ENCODE data around the gene OTOP2. TPM values are rescaled to one million over a fixed set of nuclear protein-coding genes. Genes with fewer than 3 reads are reported as not detected.
"Not testable (repeated sequence)": the region's sequence is repeated elsewhere in the genome, so short reads cannot be mapped to it uniquely, and the experiment has no call there.

Gene OTOP2
- total RNA-seq, 2 donors from 2014 or later = not detected

DNA sequence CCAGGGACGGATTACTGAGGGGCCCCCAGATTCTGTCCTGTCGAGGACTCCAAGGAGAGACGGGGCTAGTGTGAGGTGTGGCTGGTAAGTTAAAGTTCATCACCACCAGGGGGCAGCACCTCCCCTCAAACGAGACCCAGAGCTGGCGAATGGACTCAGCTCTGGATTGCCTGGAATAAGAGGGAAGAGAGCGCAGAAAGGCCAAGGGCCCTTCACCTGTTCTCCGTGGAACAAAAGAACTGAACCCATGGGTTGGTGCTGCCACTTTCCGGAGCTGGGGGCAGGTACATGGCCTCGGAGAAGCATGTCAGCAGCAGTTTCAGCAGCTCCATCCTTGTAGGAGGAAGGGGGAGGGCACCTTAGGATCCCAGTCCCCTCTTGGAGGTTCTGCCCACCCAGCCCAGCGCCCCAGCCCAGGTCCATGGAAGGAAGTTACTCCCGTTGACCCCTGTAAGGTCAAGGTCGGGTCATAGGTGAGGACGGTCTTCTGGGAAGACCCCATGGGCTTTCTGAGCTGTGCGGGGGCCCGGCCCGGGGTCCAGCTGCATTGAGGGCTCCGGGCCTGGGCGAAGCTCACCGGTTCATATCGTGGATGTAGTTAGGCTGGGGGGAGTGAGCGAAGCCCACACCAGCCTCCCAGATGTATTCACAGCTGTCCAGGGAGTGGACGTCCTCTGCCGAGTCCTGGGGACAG is 37.7 kb downstream of the OTOP2 start:
- H3K4me1 Mint-ChIP-seq = peaks cover 4% of the 10 kb centered on the region
- no peak overlapping the region for H3K4me3 Mint-ChIP-seq
- H3K36me3 Mint-ChIP-seq (ENCODE audit: low read depth) = no peaks in the 10 kb centered on the region
- ATAC-seq (replicated peaks) = peak; percentile 90
- H3K9me3 Mint-ChIP-seq = no peaks in the 10 kb centered on the region
- H3K27me3 Mint-ChIP-seq = no peaks in the 10 kb centered on the region
- no peak overlapping the region for H3K27ac Mint-ChIP-seq

DNA sequence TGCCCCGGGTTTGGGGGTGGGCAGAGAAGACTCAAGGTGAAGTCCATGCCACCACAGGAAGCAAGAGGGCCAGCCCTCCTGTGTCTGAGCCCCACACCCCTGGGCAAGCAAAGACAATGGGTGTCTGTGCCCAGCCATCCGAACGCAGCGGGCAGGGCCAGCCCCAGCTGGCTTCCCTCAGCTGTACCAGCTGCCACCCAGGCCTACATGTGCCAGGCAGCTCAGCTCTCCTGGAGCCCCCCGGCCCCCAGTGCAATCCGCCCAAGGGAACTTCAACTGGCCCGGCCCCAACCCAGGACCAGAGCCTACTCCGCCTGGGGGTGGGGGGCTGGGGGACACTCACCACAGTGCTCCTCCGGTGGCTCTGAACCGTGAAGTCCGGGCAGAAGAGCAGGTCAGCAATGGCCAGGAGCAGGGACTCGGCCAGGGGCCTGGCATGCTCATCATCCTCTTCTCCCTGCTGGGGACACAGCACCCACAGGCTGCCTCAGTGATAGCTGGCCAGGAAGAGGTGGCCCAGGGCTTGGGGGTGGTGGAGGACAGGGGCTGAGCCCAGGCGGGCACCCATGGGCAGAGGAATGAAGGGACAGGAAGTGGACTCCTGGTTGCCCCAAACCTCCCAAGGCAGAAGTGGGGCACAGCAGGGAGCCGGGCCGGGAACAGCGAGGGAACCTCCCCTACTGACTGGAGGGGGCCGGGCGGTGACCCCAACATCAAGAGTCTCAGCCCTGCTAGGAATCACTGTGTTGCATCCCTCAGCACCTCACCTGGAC is 38.7 kb downstream of the OTOP2 start:
- Mint-ChIP-seq H3K4me1 (peaks cover 4% of the 10 kb centered on the region), H3K27me3 (no peaks in the 10 kb centered on the region), H3K9me3 (no peaks in the 10 kb centered on the region), H3K27ac (no peak overlapping the region), H3K4me3 (no peak overlapping the region), H3K36me3 (ENCODE audit: low read depth) (no peaks in the 10 kb centered on the region)
- no peak for ATAC-seq (replicated peaks)

DNA sequence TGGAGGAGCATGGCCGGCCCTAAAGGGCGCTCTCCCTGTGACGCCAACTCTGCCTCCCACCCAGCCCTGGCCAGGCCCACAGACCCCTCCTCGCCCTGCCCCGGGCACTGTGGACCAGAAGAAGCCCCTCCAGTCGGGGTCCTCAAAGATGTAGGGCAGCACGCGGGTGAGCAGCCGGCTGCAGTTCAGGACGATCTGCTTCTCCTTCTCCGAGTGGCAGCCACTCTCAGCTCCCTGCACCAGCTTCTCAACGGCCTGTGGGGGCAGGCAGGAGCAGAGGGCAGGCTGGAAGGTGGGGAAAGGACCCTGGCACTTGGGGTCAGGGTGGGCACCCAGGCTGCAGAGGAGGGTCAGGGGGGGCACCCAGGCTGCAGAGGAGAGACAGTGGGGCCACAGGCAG is 39.6 kb downstream of the OTOP2 start:
- no peaks in the 10 kb centered on the region for H3K36me3 Mint-ChIP-seq (ENCODE audit: low read depth)
- ATAC-seq (replicated peaks) = no peak
- no peaks in the 10 kb centered on the region for H3K9me3 Mint-ChIP-seq
- no peak overlapping the region for H3K27ac Mint-ChIP-seq
- no peaks in the 10 kb centered on the region for H3K27me3 Mint-ChIP-seq
- H3K4me3 Mint-ChIP-seq = no peak overlapping the region
- H3K4me1 Mint-ChIP-seq = peaks cover 4% of the 10 kb centered on the region

DNA sequence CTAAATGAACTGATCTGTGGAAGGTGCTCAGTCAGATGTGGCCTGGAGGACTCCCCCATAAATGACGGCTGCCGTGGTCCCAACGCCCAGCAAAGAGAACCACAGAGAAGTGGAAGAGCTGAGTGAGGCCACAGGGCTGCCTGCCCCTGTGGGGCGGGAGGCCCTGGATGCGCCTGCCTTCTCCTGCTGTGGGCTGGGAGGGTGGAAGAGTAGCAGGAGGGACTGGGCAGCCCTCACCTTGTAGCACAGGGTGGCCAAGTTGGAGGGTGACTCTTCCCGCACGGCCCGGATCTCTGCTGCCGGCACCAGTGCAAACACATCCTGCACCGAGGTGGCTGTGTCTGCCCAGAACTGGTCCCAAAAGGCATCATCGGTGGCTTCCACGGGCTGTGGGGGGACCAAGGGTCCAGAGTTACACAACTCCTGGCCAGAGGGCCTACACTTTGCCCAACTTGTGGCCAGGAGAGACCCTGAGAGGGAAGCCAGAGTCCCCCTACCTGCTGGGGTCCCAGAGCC is 40.2 kb downstream of the OTOP2 start:
- ATAC-seq (replicated peaks) = no peak
- Mint-ChIP-seq H3K4me1 (peaks cover 4% of the 10 kb centered on the region), H3K9me3 (no peaks in the 10 kb centered on the region), H3K27me3 (no peaks in the 10 kb centered on the region), H3K4me3 (no peak overlapping the region), H3K27ac (no peak overlapping the region), H3K36me3 (ENCODE audit: low read depth) (no peaks in the 10 kb centered on the region)

GRCh38 chr17:74964988-74965622 is 41.0 kb downstream of the OTOP2 start:
- no peaks in the 10 kb centered on the region for H3K9me3 Mint-ChIP-seq
- H3K27me3 Mint-ChIP-seq = no peaks in the 10 kb centered on the region
- H3K36me3 Mint-ChIP-seq (ENCODE audit: low read depth) = no peaks in the 10 kb centered on the region
- H3K27ac Mint-ChIP-seq = no peak overlapping the region
- no peak for ATAC-seq (replicated peaks)
- H3K4me3 Mint-ChIP-seq = no peak overlapping the region
- H3K4me1 Mint-ChIP-seq = peaks cover 4% of the 10 kb centered on the region

GRCh38 chr17:74968361-74968780 is 44.3 kb downstream of the OTOP2 start:
- Mint-ChIP-seq H3K27me3 (peaks cover 6% of the 10 kb centered on the region), H3K4me3 (no peak overlapping the region), H3K27ac (no peak overlapping the region), H3K36me3 (ENCODE audit: low read depth) (no peaks in the 10 kb centered on the region), H3K4me1 (peaks cover 5% of the 10 kb centered on the region), H3K9me3 (no peaks in the 10 kb centered on the region)
- no peak for ATAC-seq (replicated peaks)

GRCh38 chr17:74969501-74969900 is 45.4 kb downstream of the OTOP2 start:
- not testable (repeated sequence) for H3K4me3 Mint-ChIP-seq; ATAC-seq (replicated peaks); H3K27me3 Mint-ChIP-seq; H3K4me1 Mint-ChIP-seq; H3K27ac Mint-ChIP-seq; H3K9me3 Mint-ChIP-seq; H3K36me3 Mint-ChIP-seq (ENCODE audit: low read depth)

- peaks cover 6% of the 10 kb centered on the region for H3K27me3 Mint-ChIP-seq
- H3K36me3 Mint-ChIP-seq (ENCODE audit: low read depth) = no peaks in the 10 kb centered on the region
- ATAC-seq (replicated peaks) = no peak
- no peak overlapping the region for H3K4me3 Mint-ChIP-seq
- no peaks in the 10 kb centered on the region for H3K9me3 Mint-ChIP-seq
- H3K27ac Mint-ChIP-seq = no peak overlapping the region
- peaks cover 5% of the 10 kb centered on the region for H3K4me1 Mint-ChIP-seq
These were observed 46.3 kb downstream of the OTOP2 start for GRCh38 chr17:74970395-74970794.

DNA sequence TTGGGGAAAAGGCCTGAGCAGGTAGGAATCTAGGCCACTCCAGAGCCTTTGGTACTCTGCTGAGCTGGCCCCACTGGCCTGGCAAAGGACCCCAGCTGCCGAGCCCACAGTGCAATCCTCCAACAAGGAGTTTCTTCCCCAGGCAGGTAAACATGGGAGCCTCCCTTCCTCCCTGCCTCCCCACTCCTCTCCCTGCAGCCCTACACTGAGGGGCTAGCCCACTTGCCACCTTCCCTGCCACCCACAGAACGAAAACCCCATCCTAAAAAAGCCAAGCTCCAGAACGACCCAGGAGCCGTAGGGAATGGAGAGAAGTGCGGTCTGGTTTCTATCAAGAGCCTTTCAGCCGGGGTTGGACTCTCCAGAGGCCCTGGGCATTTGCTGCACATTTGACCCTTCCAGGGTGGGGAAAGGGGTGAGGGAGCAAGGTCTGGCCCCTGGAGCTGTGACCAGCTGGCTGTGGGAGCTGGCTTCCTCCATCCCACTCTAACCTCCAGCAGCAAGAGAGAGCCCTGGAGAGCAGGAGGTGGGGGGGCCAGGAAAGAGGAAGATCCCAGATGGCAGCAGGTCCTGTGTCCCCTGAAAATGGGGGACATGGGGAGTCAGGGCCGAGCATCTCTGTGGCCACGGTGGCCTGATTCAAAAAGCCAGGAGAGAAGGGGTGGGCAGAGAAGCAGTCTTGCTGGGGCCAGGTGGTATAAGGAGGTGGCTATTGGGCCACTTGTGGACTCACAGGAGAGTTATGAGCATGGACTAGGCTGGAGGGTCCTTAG is 47.2 kb downstream of the OTOP2 start:
- peaks cover 6% of the 10 kb centered on the region for H3K27me3 Mint-ChIP-seq
- H3K27ac Mint-ChIP-seq = no peak overlapping the region
- peak overlapping the region; percentile 90 for H3K4me3 Mint-ChIP-seq
- H3K36me3 Mint-ChIP-seq (ENCODE audit: low read depth) = no peaks in the 10 kb centered on the region
- H3K9me3 Mint-ChIP-seq = no peaks in the 10 kb centered on the region
- ATAC-seq (replicated peaks) = no peak
- H3K4me1 Mint-ChIP-seq = peaks cover 5% of the 10 kb centered on the region

DNA sequence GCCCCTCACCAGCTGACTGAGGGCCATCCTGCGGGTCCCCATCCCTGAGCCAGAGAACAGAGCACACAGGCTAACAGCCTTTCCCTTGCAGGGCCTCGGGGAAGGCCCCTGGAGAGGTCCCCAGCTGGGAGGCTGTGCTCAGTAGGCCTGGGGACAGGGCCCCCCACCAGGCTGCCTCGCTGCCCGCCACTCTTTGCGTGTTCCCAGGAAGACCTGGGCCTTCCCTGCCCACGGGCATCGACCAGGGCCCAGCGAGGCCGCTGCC is 47.7 kb downstream of the OTOP2 start:
- Mint-ChIP-seq H3K9me3 (no peaks in the 10 kb centered on the region), H3K4me1 (peaks cover 5% of the 10 kb centered on the region), H3K27me3 (peaks cover 6% of the 10 kb centered on the region), H3K27ac (no peak overlapping the region), H3K36me3 (ENCODE audit: low read depth) (no peaks in the 10 kb centered on the region), H3K4me3 (peak overlapping the region; percentile 90)
- no peak for ATAC-seq (replicated peaks)

DNA sequence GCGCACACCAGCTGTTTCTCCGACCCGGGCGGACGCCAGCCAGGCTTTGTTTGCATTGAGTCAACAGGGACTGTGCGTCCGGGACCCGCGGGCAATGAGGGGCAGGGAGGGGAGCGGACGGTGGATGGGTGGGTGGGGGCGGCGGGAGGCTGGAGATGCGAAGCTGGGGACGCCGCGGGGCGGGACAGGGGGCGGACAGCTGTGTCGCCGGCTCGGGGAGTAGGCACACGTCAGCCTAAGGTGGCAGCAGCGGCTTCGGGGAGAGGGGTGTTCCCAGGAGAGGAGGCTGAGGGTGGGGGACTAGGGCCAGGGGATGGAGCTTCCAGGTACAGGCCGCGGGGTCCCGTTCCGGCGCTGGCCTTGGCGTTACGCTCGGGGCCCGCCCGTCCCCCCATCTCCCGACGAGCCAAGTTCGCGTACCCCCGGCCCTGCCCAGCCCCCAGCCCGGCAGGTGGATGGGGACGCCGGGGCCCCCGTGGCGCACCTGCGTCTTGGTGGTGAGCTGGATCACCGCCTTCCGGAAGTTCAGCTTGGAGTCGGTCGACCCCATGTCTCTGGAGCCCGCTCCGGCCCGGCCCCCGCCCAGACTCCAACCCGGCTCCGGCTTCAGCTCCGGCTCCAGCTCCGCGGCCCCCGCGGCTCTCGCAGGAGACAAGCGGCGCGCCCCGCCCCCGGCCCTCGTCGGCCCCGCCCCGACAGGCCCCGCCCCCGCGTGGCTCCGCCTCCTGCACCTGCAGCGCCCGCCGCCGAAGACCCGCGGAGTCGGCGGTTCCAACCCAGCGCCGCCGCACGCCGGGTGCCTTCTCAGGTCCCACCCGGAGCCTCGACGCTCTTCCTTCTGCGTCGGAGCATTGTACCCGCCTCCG is 48.3 kb downstream of the OTOP2 start, which contains the start of gene HID1:
TSS of gene HID1 (minus strand) at position 653 of the 866 bp plus-strand sequence. CDS start at position 550, 103 bp downstream.
- Mint-ChIP-seq H3K4me1 (peaks cover 5% of the 10 kb centered on the region), H3K27me3 (peaks cover 6% of the 10 kb centered on the region), H3K4me3 (peak within 1 kb of the TSS; percentile 90), H3K27ac (peak within 1 kb of the TSS; percentile 68), H3K9me3 (no peaks in the 10 kb centered on the region), H3K36me3 (ENCODE audit: low read depth) (no peaks in the 10 kb centered on the region)
- ATAC-seq (replicated peaks) = peak; percentile 92

GRCh38 chr17:74972973-74973328 is 48.9 kb downstream of the OTOP2 start:
- H3K9me3 Mint-ChIP-seq = no peaks in the 10 kb centered on the region
- H3K27me3 Mint-ChIP-seq = peaks cover 6% of the 10 kb centered on the region
- H3K27ac Mint-ChIP-seq = peak overlapping the region; percentile 68
- peak overlapping the region; percentile 90 for H3K4me3 Mint-ChIP-seq
- no peak for ATAC-seq (replicated peaks)
- H3K36me3 Mint-ChIP-seq (ENCODE audit: low read depth) = no peaks in the 10 kb centered on the region
- peaks cover 5% of the 10 kb centered on the region for H3K4me1 Mint-ChIP-seq

- H3K27me3 Mint-ChIP-seq = peaks cover 6% of the 10 kb centered on the region
These were observed 51.9 kb downstream of the OTOP2 start for GRCh38 chr17:74975943-74976342.

More at GRCh38 chr17:74975943-74976342, 51.9 kb downstream of the OTOP2 start:
- no peak overlapping the region for H3K27ac Mint-ChIP-seq
- H3K4me1 Mint-ChIP-seq = peaks cover 5% of the 10 kb centered on the region
- ATAC-seq (replicated peaks) = no peak
- H3K9me3 Mint-ChIP-seq = no peaks in the 10 kb centered on the region
- no peak overlapping the region for H3K4me3 Mint-ChIP-seq
- H3K36me3 Mint-ChIP-seq (ENCODE audit: low read depth) = no peaks in the 10 kb centered on the region

Measured in activated T-helper 17 cell treated with anti-CD3 and anti-CD28 coated beads, Interleukin-2, amount 50 U/mL, for 72 hours (primary cell).